Cardiac muscle cell (in vitro differentiated cells and primary cell): ENCODE results near the gene PRSS56. TPM values are rescaled to one million over a fixed set of nuclear protein-coding genes. Genes with fewer than 3 reads are reported as not detected.

Experiments
- DNase-seq, 2 donors: peaks; one replicate each; pipeline versions ENCODE4 v3.0.0 to v3.0.0-alpha.2; 2010 to 2017; ENCODE audit warnings: low read depth in 1 of 2, low spot score in 1 of 2
- H3K27ac ChIP-seq: fragments of 200-600 bp; sonication (generic); 2 replicates; pipeline ENCODE4 v1.5.1; 2016
- H3K27me3 ChIP-seq: fragments of 200-600 bp; sonication (generic); 2 replicates; pipeline ENCODE4 v1.6.0; 2016; ENCODE audit warnings: control low read depth
- H3K36me3 ChIP-seq: fragments of 200-600 bp; sonication (generic); 2 replicates; pipeline ENCODE4 v1.5.1; 2016; ENCODE audit warnings: control low read depth
- H3K4me1 ChIP-seq: fragments of 200-600 bp; sonication (generic); 2 replicates; pipeline ENCODE4 v1.8.1; 2017; ENCODE audit warnings: low read depth, mild to moderate bottlenecking, mixed run types
- H3K4me3 ChIP-seq: fragments of 200-600 bp; sonication (generic); 2 replicates; pipeline ENCODE4 v1.5.1; 2016; ENCODE audit warnings: mild to moderate bottlenecking
- H3K9me3 ChIP-seq: fragments of 200-600 bp; sonication (generic); 2 replicates; pipeline ENCODE4 v1.5.1; 2017; ENCODE audit warnings: low read depth, mild to moderate bottlenecking, control low read depth
- CTCF ChIP-seq: IDR thresholded peaks from 2 replicates; pipeline ENCODE4 v1.5.1; 2012; ENCODE audit warnings: low read depth, mild to moderate bottlenecking, low read length
- polyA plus RNA-seq: library from polyadenylated mRNA; unstranded; fragments of >200 nt; fragmentation: Nextera tagmentation; extraction: Ambion mirVana; gene quantifications from 2 replicates; pipeline ENCODE4 v1.2.1, GENCODE V29; 2016
- total RNA-seq: library from RNA; depleted of rRNA; stranded (reverse); fragments of >200 nt; gene quantifications from 2 replicates; pipeline ENCODE4 v1.2.3, GENCODE V29; 2016

Gene PRSS56
- total and polyA plus RNA-seq, 2 experiments from 2014 or later, result not detected

DNA sequence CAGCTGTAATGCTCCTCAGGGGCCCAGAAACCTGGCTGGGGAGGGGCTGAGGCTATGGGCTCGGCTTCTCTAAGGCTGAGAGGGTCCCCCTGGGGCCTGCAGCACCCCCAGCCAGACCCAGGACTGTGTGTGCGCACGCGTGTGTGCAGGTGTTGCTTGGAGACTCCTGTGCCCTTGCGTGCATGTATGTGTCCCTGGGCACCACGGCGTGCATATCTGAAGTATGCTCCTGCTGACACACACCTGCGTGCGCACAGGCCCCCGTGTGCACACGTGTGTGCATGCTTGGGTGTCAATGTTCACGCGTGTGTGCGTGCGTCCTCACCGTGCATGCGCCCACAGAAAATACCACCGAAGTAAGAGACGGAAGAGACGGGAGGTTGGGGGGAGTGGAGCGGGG is 17.7 kb upstream of the PRSS56 start:
- peaks cover 36% of the 10 kb centered on the region for H3K27me3 ChIP-seq
- no peak for DNase-seq
- H3K4me3 ChIP-seq, result peak overlapping the region; percentile 30
- no peaks in the 10 kb centered on the region for H3K36me3 ChIP-seq
- TF ChIP-seq CTCF, result no peak
- H3K4me1 ChIP-seq, result peaks cover 21% of the 10 kb centered on the region
- no peak overlapping the region for H3K27ac ChIP-seq
- no peaks in the 10 kb centered on the region for H3K9me3 ChIP-seq

GRCh38 chr2:232502911-232503808 is 17.0 kb upstream of the PRSS56 start:
- Histone ChIP-seq H3K36me3 (no peaks in the 10 kb centered on the region), H3K4me3 (peak overlapping the region; percentile 30), H3K27ac (no peak overlapping the region), H3K4me1 (peaks cover 21% of the 10 kb centered on the region), H3K9me3 (no peaks in the 10 kb centered on the region), H3K27me3 (peaks cover 36% of the 10 kb centered on the region)
- peak; percentile 45 to 48 for DNase-seq
- no peak for TF ChIP-seq CTCF

- no peaks in the 10 kb centered on the region for H3K36me3 ChIP-seq
- no peak for DNase-seq
- H3K4me1 ChIP-seq, result peaks cover 21% of the 10 kb centered on the region
- peaks cover 36% of the 10 kb centered on the region for H3K27me3 ChIP-seq
- H3K4me3 ChIP-seq, result no peak overlapping the region
- TF ChIP-seq CTCF, result no peak
- no peaks in the 10 kb centered on the region for H3K9me3 ChIP-seq
- H3K27ac ChIP-seq, result no peak overlapping the region
Observed at GRCh38 chr2:232503809-232504323, 16.3 kb upstream of the PRSS56 start.

- no peaks in the 10 kb centered on the region for H3K36me3 ChIP-seq
- H3K4me3 ChIP-seq, result no peak overlapping the region
- H3K27ac ChIP-seq, result no peak overlapping the region
- DNase-seq, result no peak
- TF ChIP-seq CTCF, result no peak
- H3K4me1 ChIP-seq, result peaks cover 21% of the 10 kb centered on the region
- peaks cover 36% of the 10 kb centered on the region for H3K27me3 ChIP-seq
- H3K9me3 ChIP-seq, result no peaks in the 10 kb centered on the region
Observed at GRCh38 chr2:232504438-232504837, 15.8 kb upstream of the PRSS56 start.

GRCh38 chr2:232505856-232506255 is 14.3 kb upstream of the PRSS56 start:
- peaks cover 21% of the 10 kb centered on the region for H3K4me1 ChIP-seq
- peaks cover 36% of the 10 kb centered on the region for H3K27me3 ChIP-seq
- H3K36me3 ChIP-seq, result no peaks in the 10 kb centered on the region
- no peak for DNase-seq
- H3K9me3 ChIP-seq, result no peaks in the 10 kb centered on the region
- no peak overlapping the region for H3K27ac ChIP-seq
- no peak overlapping the region for H3K4me3 ChIP-seq
- no peak for TF ChIP-seq CTCF
